HEK293T (cell line): ENCODE data around the gene INS.

Experiments
- CTCF ChIA-PET: fragments of 350-600 bp; formaldehyde crosslinking; extraction: SDS; loops from one replicate; lab custom pipeline; 2021; ENCODE audit warnings: antibody characterized with exemption, inconsistent platforms; lab: Yijun Ruan, JAX
- POLR2A ChIA-PET: fragments of 350-600 bp; formaldehyde crosslinking; extraction: SDS; loops from one replicate; lab custom pipeline; 2020; ENCODE audit warnings: antibody characterized with exemption, inconsistent platforms; lab: Yijun Ruan, JAX
- DNase-seq: peaks from one replicate; pipeline ENCODE4 v3.0.0; 2012; ENCODE audit warnings: mixed read lengths; ENCODE audit errors: extremely low spot score
- ARNT ChIP-seq: fragments of 450-650 bp; IDR thresholded peaks from 2 replicates; pipeline ENCODE4 v1.6.1; 2017; ENCODE audit warnings: mild to moderate bottlenecking
- BHLHE40 ChIP-seq: fragments of 450-650 bp; IDR thresholded peaks from 2 replicates; pipeline ENCODE4 v1.6.1; 2016; ENCODE audit warnings: mild to moderate bottlenecking, moderate library complexity, borderline replicate concordance
- CTBP1 ChIP-seq: fragments of 450-650 bp; IDR thresholded peaks from 2 replicates; pipeline ENCODE4 v1.6.1; 2016; ENCODE audit warnings: borderline replicate concordance
- ELF4 ChIP-seq: fragments of 450-650 bp; IDR thresholded peaks from 2 replicates; pipeline ENCODE4 v1.6.1; 2017; ENCODE audit warnings: antibody characterized with exemption
- FOXA1 ChIP-seq: fragments of 450-650 bp; IDR thresholded peaks from 2 replicates; pipeline ENCODE4 v1.6.1; 2016; ENCODE audit warnings: mild to moderate bottlenecking
- FOXK2 ChIP-seq: fragments of 450-650 bp; IDR thresholded peaks from 2 replicates; pipeline ENCODE4 v1.6.1; 2016; ENCODE audit warnings: mild to moderate bottlenecking
- FOXM1 ChIP-seq: fragments of 450-650 bp; IDR thresholded peaks from 2 replicates; pipeline ENCODE4 v1.6.1; 2017; ENCODE audit warnings: mild to moderate bottlenecking, borderline replicate concordance
- HDGF ChIP-seq: fragments of 450-650 bp; IDR thresholded peaks from 2 replicates; pipeline ENCODE4 v1.6.1; 2017; ENCODE audit warnings: antibody characterized with exemption, borderline replicate concordance
- L3MBTL2 ChIP-seq: fragments of 450-650 bp; conservative IDR thresholded peaks from 2 replicates; pipeline ENCODE4 v1.6.1; 2016; ENCODE audit warnings: mild to moderate bottlenecking
- LEF1 ChIP-seq: fragments of 450-650 bp; IDR thresholded peaks from 2 replicates; pipeline ENCODE4 v1.6.1; 2017; ENCODE audit warnings: mild to moderate bottlenecking, borderline replicate concordance
- NFRKB ChIP-seq: fragments of 450-650 bp; IDR thresholded peaks from 2 replicates; pipeline ENCODE4 v1.6.1; 2016; ENCODE audit warnings: mild to moderate bottlenecking, moderate library complexity
- PKNOX1 ChIP-seq: fragments of 450-650 bp; IDR thresholded peaks from 2 replicates; pipeline ENCODE4 v1.6.1; 2016
- SP1 ChIP-seq: fragments of 450-650 bp; IDR thresholded peaks from 2 replicates; pipeline ENCODE4 v1.6.1; 2017
- SUZ12 ChIP-seq: fragments of 450-650 bp; IDR thresholded peaks from 2 replicates; pipeline ENCODE4 v1.6.1; 2016; ENCODE audit warnings: mild to moderate bottlenecking
- TARDBP ChIP-seq: fragments of 450-650 bp; IDR thresholded peaks from 2 replicates; pipeline ENCODE4 v1.6.1; 2016
- ZNF384 ChIP-seq: fragments of 450-650 bp; IDR thresholded peaks from 2 replicates; pipeline ENCODE4 v1.6.1; 2016

Gene INS

GRCh38 chr11:2122222-2122906, 38.6 kb downstream of the INS start:
- ChIA-PET POLR2A (no interaction called here), CTCF (no interaction called here)
- DNase-seq, result no peak
- TF ChIP-seq BHLHE40 (no peak), TARDBP (no peak), NFRKB (no peak), SUZ12 (no peak), FOXM1 (no peak), CTBP1 (no peak), ARNT (no peak), FOXK2 (no peak), FOXA1 (no peak), SP1 (no peak)

- CTCF ChIA-PET, result interaction anchor here (1.9 kb wide), 1 partner anchor 30 kb away, joined by 6 read pairs; no protein-coding TSS in a partner anchor
- no peak for DNase-seq
- POLR2A ChIA-PET, result no interaction called here
Observed at GRCh38 chr11:2121227-2122130, 39.5 kb downstream of the INS start.

GRCh38 chr11:2120359-2121100, 40.5 kb downstream of the INS start:
- CTCF ChIA-PET, result interaction anchor here (1.9 kb wide), 1 partner anchor 31 kb away, joined by 6 read pairs; no protein-coding TSS in a partner anchor
- POLR2A ChIA-PET, result no interaction called here
- TF ChIP-seq ARNT, result no peak
- no peak for TF ChIP-seq CTBP1
- no peak for TF ChIP-seq ELF4
- no peak for TF ChIP-seq FOXM1
- no peak for DNase-seq

More at GRCh38 chr11:2121227-2122130, 39.5 kb downstream of the INS start:
- TF ChIP-seq NFRKB (no peak), CTBP1 (no peak), ARNT (no peak), LEF1 (no peak), FOXM1 (no peak), FOXA1 (no peak), PKNOX1 (no peak), BHLHE40 (no peak), ELF4 (no peak), HDGF (no peak), ZNF384 (no peak), FOXK2 (no peak), TARDBP (no peak), SP1 (no peak), SUZ12 (no peak), L3MBTL2 (no peak)

GRCh38 chr11:2118677-2119076, 42.3 kb downstream of the INS start:
- ChIA-PET POLR2A (no interaction called here), CTCF (no interaction called here)
- DNase-seq, result no peak
- TF ChIP-seq NFRKB (no peak), HDGF (no peak), L3MBTL2 (no peak), FOXK2 (no peak), LEF1 (no peak), SP1 (no peak), SUZ12 (no peak)

- ChIA-PET CTCF (interaction anchor here (0.6 kb wide), 1 partner anchor 35 kb away, joined by 3 read pairs; no protein-coding TSS in a partner anchor), POLR2A (no interaction called here)
- TF ChIP-seq FOXM1 (no peak), HDGF (no peak), SUZ12 (no peak), LEF1 (no peak), FOXK2 (no peak), ZNF384 (no peak), SP1 (no peak), NFRKB (no peak)
- no peak for DNase-seq
Observed at GRCh38 chr11:2116680-2117079, 44.3 kb downstream of the INS start.

- ChIA-PET POLR2A (no interaction called here), CTCF (no interaction called here)
- no peak for TF ChIP-seq ZNF384
- no peak for TF ChIP-seq ELF4
- TF ChIP-seq L3MBTL2, result no peak
- TF ChIP-seq CTBP1, result no peak
- TF ChIP-seq FOXA1, result no peak
- no peak for TF ChIP-seq FOXK2
- no peak for TF ChIP-seq FOXM1
- TF ChIP-seq TARDBP, result no peak
- no peak for TF ChIP-seq LEF1
- no peak for TF ChIP-seq HDGF
- TF ChIP-seq PKNOX1, result no peak
- no peak for TF ChIP-seq ARNT
- TF ChIP-seq NFRKB, result no peak
- TF ChIP-seq BHLHE40, result no peak
- TF ChIP-seq SUZ12, result no peak
- DNase-seq, result no peak
Observed at GRCh38 chr11:2115308-2115707, 45.7 kb downstream of the INS start.
